Activated CD4-positive, alpha-beta memory T cell treated with anti-CD3 and anti-CD28 coated beads for 36 hours (primary cell): ENCODE measurements around the gene RAB31. TPM values are rescaled to one million over a fixed set of nuclear protein-coding genes. Genes with fewer than 3 reads are reported as not detected.

ENCODE experiments used
- CTCF ChIA-PET: fragments of 350-600 bp; sonication (Branson Sonifier 250); formaldehyde crosslinking; loops from one replicate; lab custom pipeline; 2021; ENCODE audit warnings: antibody characterized with exemption, inconsistent platforms; lab: Charles Lee
- POLR2A ChIA-PET: fragments of 350-600 bp; sonication (Branson Sonifier 250); formaldehyde crosslinking; loops from one replicate; lab custom pipeline; 2021; ENCODE audit warnings: antibody characterized with exemption; lab: Charles Lee
- DNase-seq: peaks from one replicate; pipeline ENCODE4 v3.0.0-alpha.2; 2020
- H3K27ac Mint-ChIP-seq: one replicate; pipeline ENCODE4 v1.8.0; 2021; ENCODE audit warnings: mixed read lengths
- H3K27me3 Mint-ChIP-seq: one replicate; pipeline ENCODE4 v1.8.0; 2021; ENCODE audit warnings: mixed read lengths
- H3K36me3 Mint-ChIP-seq: one replicate; pipeline ENCODE4 v1.8.0; 2021; ENCODE audit warnings: mixed read lengths
- H3K4me1 Mint-ChIP-seq: one replicate; pipeline ENCODE4 v1.8.0; 2021; ENCODE audit warnings: low read depth, mixed read lengths
- H3K4me3 Mint-ChIP-seq: one replicate; pipeline ENCODE4 v1.8.0; 2021; ENCODE audit warnings: mild to moderate bottlenecking, mixed read lengths
- H3K9me3 Mint-ChIP-seq: one replicate; pipeline ENCODE4 v1.8.0; 2021; ENCODE audit warnings: mixed read lengths
- intact Hi-C: fragments of 100-400 bp; cut with micrococcal nuclease; formaldehyde crosslinking; loops from one replicate; pipeline ENCODE4 v1.15.1; 2023
- total RNA-seq, 2 experiments: library from RNA; stranded (reverse); gene quantifications; one replicate each; pipeline ENCODE4 v1.2.3, GENCODE V29; 2021

Gene RAB31
- total RNA-seq, 2 experiments from 2014 or later: 0.58 to 0.71 TPM

- H3K27me3 Mint-ChIP-seq: peaks cover 11% of the 10 kb centered on the region
- H3K27ac Mint-ChIP-seq: no peak overlapping the region
- no peaks in the 10 kb centered on the region for H3K9me3 Mint-ChIP-seq
- ChIA-PET CTCF (no interaction called here), POLR2A (no interaction called here)
- intact Hi-C loops: no loop called here
- H3K4me3 Mint-ChIP-seq: no peak overlapping the region
- no peaks in the 10 kb centered on the region for H3K4me1 Mint-ChIP-seq
- no peaks in the 10 kb centered on the region for H3K36me3 Mint-ChIP-seq
- no peak for DNase-seq
Observed at GRCh38 chr18:9695605-9696004, 12.5 kb upstream of the RAB31 start.

GRCh38 chr18:9696112-9696511, 12.0 kb upstream of the RAB31 start:
- ChIA-PET CTCF (no interaction called here), POLR2A (no interaction called here)
- Mint-ChIP-seq H3K4me1 (no peaks in the 10 kb centered on the region), H3K36me3 (no peaks in the 10 kb centered on the region), H3K27me3 (peaks cover 11% of the 10 kb centered on the region), H3K9me3 (no peaks in the 10 kb centered on the region), H3K4me3 (no peak overlapping the region), H3K27ac (no peak overlapping the region)
- no peak for DNase-seq
- intact Hi-C loops: no loop called here

DNA sequence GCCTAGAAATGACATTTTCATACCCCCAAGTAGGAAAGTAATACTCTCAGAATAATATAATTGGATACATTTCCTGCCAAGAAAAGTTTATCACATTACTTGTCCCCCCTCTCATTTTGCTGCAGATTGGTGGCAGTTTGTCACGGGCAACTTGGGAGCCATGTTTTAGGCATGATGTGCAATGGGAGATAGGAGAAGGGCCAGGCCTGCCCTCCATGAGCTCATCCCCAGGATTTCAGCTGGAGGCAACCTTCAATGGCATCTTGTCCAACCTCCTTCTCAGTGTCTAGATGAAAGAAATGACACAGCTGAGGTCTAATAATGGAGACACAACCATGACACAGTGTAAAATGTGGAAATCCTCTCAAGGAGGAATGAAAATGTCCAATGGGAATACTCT, 11.4 kb upstream of the RAB31 start:
- intact Hi-C loops: no loop called here

DNA sequence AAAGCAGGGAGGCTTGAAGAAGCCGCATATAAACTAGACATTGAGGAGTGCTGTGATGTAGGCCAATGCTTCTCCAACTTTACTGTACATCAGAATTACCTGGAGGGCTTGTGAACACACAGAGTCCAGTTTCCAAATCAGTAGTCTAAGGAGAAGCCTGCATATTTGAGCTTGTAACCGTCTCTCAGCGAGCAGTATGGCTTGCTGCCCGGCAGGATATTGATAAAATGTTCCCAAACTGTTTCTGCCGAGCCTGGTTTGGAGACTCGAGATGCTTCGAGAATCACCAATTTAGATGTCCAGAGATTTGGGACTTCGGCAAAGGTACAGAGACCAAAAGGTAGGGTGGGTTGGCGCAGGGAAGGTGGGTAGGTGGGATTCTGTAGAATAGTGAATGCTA, 11.0 kb upstream of the RAB31 start:
- no peak overlapping the region for H3K4me3 Mint-ChIP-seq
- peaks cover 13% of the 10 kb centered on the region for H3K27me3 Mint-ChIP-seq
- H3K36me3 Mint-ChIP-seq: no peaks in the 10 kb centered on the region
- no peaks in the 10 kb centered on the region for H3K9me3 Mint-ChIP-seq
- intact Hi-C loops: no loop called here
- no peak for DNase-seq
- no peak overlapping the region for H3K27ac Mint-ChIP-seq
- ChIA-PET POLR2A (no interaction called here), CTCF (no interaction called here)
- H3K4me1 Mint-ChIP-seq: peaks cover 3% of the 10 kb centered on the region

More for the DNA sequence above, 11.4 kb upstream of the RAB31 start:
- no peaks in the 10 kb centered on the region for H3K36me3 Mint-ChIP-seq
- no peak overlapping the region for H3K4me3 Mint-ChIP-seq
- peaks cover 11% of the 10 kb centered on the region for H3K27me3 Mint-ChIP-seq
- POLR2A ChIA-PET: no interaction called here
- no peak overlapping the region for H3K27ac Mint-ChIP-seq
- DNase-seq: no peak
- peaks cover 2% of the 10 kb centered on the region for H3K4me1 Mint-ChIP-seq
- CTCF ChIA-PET: no interaction called here
- H3K9me3 Mint-ChIP-seq: no peaks in the 10 kb centered on the region

DNA sequence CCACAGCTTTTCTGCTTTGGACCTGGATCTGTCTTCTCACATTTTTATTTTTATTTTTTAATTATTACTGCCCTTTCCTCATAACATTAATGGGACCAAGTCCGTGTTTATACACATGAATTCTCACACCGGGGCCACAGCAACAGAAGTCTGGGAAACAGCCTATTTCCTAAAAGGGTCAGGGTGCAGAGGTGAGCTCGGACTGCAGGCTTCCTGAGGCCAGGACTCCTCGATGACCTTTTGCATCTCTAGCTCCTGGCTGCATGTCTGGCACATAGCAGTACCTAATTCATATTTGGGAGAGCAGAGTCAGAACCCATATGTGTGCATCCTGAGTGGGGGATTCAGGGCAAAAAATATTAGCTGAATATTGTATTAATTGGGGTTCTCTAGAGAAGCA, 9.6 kb upstream of the RAB31 start:
- no peak overlapping the region for H3K27ac Mint-ChIP-seq
- peaks cover 16% of the 10 kb centered on the region for H3K27me3 Mint-ChIP-seq
- DNase-seq: no peak
- ChIA-PET POLR2A (no interaction called here), CTCF (no interaction called here)
- no peak overlapping the region for H3K4me3 Mint-ChIP-seq
- H3K9me3 Mint-ChIP-seq: no peaks in the 10 kb centered on the region
- intact Hi-C loops: no loop called here
- H3K36me3 Mint-ChIP-seq: no peaks in the 10 kb centered on the region
- peaks cover 3% of the 10 kb centered on the region for H3K4me1 Mint-ChIP-seq

GRCh38 chr18:9700261-9700796, 7.8 kb upstream of the RAB31 start:
- intact Hi-C loops: loop anchor here (5.0 kb wide), 1 partner anchor 177 kb away; no protein-coding TSS in a partner anchor
- H3K4me3 Mint-ChIP-seq: no peak overlapping the region
- H3K4me1 Mint-ChIP-seq: peaks cover 17% of the 10 kb centered on the region
- H3K27me3 Mint-ChIP-seq: peaks cover 25% of the 10 kb centered on the region
- no peaks in the 10 kb centered on the region for H3K9me3 Mint-ChIP-seq
- H3K27ac Mint-ChIP-seq: no peak overlapping the region
- H3K36me3 Mint-ChIP-seq: no peaks in the 10 kb centered on the region
- ChIA-PET CTCF (no interaction called here), POLR2A (no interaction called here)
- no peak for DNase-seq

DNA sequence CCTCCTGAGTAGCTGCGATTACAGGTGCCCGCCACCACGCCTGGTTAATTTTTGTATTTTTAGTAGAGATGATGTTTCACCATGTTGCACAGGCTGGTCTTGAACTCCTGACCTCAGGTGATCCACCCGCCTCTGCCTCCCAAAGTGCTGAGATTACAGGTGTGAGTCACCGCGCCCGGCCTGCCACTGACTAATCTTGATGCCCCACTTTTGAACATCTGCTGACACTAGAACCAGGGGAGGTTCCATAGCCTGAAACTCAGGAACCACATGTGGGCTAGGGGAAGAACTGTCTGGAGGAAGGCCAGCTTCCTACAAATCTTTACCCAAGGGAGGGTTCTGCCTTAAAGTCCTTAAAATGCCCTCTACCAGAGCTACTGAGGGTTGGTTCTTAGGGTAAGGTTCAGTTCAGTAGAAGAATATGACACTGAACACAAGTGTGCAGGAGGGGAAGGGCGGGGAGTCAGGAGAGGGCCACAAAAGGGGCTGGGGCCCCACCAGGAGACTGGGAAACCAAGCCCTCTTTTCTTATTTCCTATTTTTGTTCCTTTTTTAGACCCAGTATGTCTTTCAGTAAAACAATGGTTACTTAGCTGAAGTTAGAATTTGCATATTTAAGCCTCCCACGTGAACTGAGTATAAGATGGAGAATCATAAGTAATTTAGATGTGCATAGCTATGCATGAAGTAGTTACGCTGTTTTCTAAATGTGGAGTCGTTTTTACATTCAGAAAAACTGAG, 6.3 kb upstream of the RAB31 start:
- Mint-ChIP-seq H3K4me3 (no peak overlapping the region), H3K36me3 (no peaks in the 10 kb centered on the region), H3K27me3 (peaks cover 40% of the 10 kb centered on the region), H3K27ac (no peak overlapping the region), H3K4me1 (peaks cover 17% of the 10 kb centered on the region), H3K9me3 (no peaks in the 10 kb centered on the region)
- POLR2A ChIA-PET: no interaction called here
- CTCF ChIA-PET: no interaction called here
- intact Hi-C loops: loop anchor here (5.0 kb wide), 1 partner anchor 176 kb away; no protein-coding TSS in a partner anchor
- DNase-seq: peak; percentile 66

DNA sequence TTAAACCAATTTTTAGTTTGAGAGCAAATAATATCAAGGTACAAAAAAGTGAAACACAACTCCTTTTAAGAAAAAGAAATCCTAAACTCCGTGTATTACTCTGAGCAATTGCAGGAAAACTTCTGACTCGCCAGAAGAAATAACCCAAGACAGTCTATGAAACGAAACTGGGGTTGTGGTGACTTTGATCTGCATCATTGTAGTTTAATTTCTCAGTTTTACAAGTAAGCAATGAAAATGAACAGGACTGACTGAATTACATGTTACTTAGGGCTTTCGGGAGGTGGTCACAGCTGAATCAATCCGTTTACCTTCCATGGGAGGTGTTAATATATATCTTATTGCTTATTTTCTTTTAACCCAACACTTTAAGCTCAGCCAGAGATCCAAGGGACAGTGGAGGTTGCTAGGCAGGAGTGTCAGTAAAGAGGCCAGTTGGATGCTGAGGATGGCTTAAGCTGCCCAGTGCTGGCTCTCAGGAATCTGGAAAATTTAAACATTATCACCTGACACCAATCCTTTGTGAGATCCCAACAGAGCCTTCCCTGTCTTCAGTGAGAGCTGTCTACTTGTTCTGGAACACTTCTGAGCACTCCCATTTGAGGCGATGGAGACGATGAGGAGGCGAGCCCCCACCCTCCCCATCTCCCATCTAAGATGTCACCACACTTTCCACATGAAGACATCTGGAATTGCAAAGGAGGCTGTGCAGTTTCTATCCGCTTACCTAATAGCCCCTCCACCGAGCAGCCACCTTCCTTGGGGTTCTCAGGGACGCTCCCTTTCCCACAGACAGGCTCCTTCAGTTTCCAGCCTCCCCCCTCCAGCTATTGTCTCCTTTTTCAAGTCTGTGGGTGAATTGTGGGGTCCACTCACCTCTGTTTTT, 3.6 kb upstream of the RAB31 start:
- intact Hi-C loops: loop anchor here (1.0 to 5.0 kb wide), 4 partner anchors 91 to 823 kb away; partner anchors contain the start of genes NAPG and VAPA
- ChIA-PET POLR2A (no interaction called here), CTCF (interaction anchor here (0.8 kb wide), 1 partner anchor 20 kb away, joined by 3 read pairs; no protein-coding TSS in a partner anchor)
- DNase-seq: peak; percentile 19
- peaks cover 56% of the 10 kb centered on the region for H3K27me3 Mint-ChIP-seq
- no peak overlapping the region for H3K4me3 Mint-ChIP-seq
- peaks cover 24% of the 10 kb centered on the region for H3K4me1 Mint-ChIP-seq
- no peaks in the 10 kb centered on the region for H3K9me3 Mint-ChIP-seq
- H3K27ac Mint-ChIP-seq: no peak overlapping the region
- H3K36me3 Mint-ChIP-seq: no peaks in the 10 kb centered on the region

- H3K9me3 Mint-ChIP-seq: no peaks in the 10 kb centered on the region
- no peaks in the 10 kb centered on the region for H3K36me3 Mint-ChIP-seq
- CTCF ChIA-PET: no interaction called here
- peaks cover 64% of the 10 kb centered on the region for H3K27me3 Mint-ChIP-seq
- H3K4me3 Mint-ChIP-seq: no peak overlapping the region
- H3K27ac Mint-ChIP-seq: no peak overlapping the region
- peaks cover 25% of the 10 kb centered on the region for H3K4me1 Mint-ChIP-seq
- intact Hi-C loops: loop anchor here (5.0 kb wide), 2 partner anchors 207 to 822 kb away; partner anchors contain the start of genes NAPG and VAPA
- POLR2A ChIA-PET: no interaction called here
- no peak for DNase-seq
Observed at GRCh38 chr18:9705183-9705829, 2.8 kb upstream of the RAB31 start.

DNA sequence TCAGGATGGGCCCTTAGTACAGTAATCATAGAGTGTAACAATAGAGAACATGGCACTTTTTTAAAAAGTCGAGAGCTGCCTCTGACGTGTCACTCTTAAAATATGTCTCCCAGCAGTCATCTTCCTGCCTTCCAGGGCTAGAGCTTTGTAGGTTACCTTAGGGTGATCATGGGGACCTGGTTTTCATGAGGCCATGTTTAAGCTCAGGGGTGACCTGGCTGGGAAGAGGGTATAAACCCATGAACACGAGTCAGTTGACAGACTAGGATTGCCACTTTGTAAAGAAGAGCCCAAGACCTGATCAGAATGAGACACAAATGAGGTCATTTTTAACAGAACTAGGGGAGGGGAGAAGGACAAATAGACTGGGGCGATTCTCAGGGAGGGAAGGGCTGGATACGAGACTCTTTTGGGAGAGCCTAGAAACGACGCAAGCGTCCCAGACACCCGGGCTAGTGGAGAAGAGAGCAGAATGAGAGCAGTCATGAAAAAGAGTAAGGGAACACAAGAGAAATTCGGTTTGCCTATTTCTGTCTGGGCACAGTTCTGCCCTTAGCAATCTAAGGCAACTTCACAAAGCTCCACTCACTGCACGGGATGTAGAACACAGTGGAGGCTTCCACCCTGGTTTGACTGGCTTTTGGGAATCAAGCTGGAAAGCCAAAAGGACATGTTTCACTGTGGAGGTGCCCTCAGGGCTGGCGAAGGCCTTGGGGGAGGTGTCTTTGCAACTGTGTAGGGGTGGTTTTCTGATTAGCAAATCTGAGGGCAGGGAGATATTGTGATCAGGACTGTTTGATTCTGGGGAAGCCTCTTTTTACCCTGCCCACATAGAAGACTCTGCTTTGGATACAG, 1.8 kb upstream of the RAB31 start:
- Mint-ChIP-seq H3K27ac (no peak overlapping the region), H3K36me3 (no peaks in the 10 kb centered on the region), H3K4me1 (peaks cover 29% of the 10 kb centered on the region), H3K4me3 (no peak overlapping the region), H3K9me3 (no peaks in the 10 kb centered on the region), H3K27me3 (peaks cover 70% of the 10 kb centered on the region)
- no peak for DNase-seq
- ChIA-PET POLR2A (no interaction called here), CTCF (no interaction called here)
- intact Hi-C loops: loop anchor here (5.0 kb wide), 2 partner anchors 206 to 821 kb away; partner anchors contain the start of genes NAPG and VAPA
